DMS53 (cell line): Measurements from ENCODE around the gene IGDCC3.

Experiments
- DNase-seq: peaks from one replicate; lab custom pipeline; 2025; lab: John Stamatoyannopoulos, UW

Gene IGDCC3

GRCh38 chr15:65328506-65329287, 49.1 kb downstream of the IGDCC3 start:
- DNase-seq, result no peak

GRCh38 chr15:65327651-65328393, 50.0 kb downstream of the IGDCC3 start:
- DNase-seq, result no peak

DNA sequence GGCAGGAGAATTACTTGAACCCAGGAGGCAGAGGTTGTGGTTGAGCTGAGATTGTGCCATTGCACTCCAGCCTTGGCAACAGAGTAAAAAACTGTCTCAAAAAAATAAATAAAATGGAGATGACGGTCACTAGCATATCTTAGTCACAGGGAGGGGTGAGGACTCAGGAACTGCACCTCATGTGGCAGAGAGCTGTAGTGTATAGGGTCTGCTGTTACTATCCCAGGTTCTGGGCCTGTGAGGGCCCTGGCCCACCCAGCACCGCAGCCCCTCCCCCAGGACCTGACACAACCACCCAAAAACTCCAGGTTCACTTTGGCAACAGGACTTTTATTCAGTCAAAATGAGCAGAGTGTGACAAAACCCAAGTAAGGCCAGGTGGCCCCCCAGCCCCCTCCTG, 51.0 kb downstream of the IGDCC3 start:
- no peak for DNase-seq

DNA sequence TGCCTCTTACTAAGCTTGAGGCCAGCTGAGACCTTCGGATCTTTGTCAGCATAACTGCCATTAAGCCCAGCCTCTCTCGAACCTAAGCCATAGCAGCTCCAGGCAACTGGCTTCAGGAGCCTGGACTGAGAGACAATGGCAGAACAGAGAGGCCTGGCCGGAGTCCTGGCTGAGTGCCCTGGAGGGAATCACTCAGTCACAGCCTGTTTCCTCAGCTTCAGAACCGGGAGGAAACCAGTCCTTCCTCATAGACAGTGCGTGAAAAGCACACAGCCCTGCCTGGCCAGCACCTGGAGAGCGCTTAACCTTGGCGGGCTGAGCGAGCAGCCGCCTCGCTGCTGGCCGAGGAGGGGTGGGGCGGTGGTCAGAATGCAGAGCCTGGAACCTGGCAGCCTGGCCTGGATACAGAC, 51.7 kb downstream of the IGDCC3 start:
- DNase-seq, result peak; percentile 42

GRCh38 chr15:65323071-65323511, 54.7 kb downstream of the IGDCC3 start:
- DNase-seq, result no peak

DNA sequence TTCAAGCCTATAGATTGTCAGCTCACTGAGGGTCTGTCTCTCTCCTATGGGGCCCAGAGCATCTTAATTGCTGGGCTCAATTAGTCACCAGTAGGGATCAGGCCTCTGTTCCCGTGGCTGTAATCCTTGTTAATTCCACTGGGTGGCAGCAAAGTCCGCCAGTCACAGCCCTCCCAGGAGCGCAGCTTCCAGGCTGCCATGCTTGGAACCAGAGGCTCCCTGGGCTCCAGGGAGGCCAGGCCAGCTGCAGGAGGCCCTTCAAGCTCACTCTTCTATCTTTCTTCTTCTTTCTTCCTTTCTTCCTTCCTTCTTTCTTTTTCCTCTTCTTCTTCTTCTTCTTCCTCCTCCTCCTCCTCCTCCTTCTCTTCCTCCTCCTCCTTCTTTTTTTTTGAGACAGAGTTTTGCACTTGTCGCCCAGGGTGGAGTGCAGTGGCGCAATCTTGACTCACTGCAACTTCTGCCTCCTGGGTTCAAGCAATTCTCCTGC, 58.9 kb downstream of the IGDCC3 start:
- peak; percentile 84 for DNase-seq

GRCh38 chr15:65312400-65312916, 65.3 kb downstream of the IGDCC3 start:
- DNase-seq, result no peak

DNA sequence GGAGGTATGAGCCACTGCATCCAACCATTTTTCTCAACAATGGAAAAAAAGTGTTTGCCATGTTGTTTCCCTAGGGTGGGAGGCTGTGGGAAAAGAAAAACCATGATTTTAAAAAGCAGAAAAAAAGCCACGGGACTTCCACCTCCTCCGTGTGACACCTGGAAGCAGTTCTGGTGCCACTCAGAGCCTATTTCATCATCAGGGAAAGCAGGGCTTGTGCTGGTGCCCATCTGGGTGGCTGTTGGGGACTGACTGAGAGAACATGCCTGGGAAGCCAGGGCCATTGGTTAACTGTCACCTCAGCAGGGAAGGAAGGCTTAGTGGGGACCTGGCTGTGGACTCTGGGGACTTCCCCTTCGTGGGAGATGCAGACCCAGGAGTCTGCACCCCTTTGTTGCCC, 66.0 kb downstream of the IGDCC3 start:
- no peak for DNase-seq

GRCh38 chr15:65310431-65311137, 67.2 kb downstream of the IGDCC3 start:
- DNase-seq, result no peak

GRCh38 chr15:65309882-65310418, 67.9 kb downstream of the IGDCC3 start:
- no peak for DNase-seq

- DNase-seq, result no peak
Measured at GRCh38 chr15:65307978-65308377, 69.8 kb downstream of the IGDCC3 start.

DNA sequence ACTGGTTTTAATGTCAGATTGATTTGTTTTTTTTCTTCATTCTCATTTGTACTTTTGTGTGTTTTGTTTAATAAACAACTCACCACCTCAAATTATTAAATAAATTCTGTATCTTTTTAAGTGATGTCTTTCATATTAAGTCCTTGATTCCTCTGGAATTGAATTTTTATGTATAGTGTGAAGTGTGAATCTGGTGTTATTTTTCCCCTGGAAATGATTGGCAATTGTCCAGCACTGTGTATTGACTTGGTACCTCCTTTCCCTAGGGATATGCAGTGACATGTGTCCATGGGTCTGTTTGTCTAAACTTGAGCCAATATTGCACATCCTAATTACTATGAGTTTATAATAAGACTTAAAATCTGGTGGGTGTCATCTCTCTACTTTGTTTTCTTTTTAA, 71.3 kb downstream of the IGDCC3 start:
- no peak for DNase-seq

DNA sequence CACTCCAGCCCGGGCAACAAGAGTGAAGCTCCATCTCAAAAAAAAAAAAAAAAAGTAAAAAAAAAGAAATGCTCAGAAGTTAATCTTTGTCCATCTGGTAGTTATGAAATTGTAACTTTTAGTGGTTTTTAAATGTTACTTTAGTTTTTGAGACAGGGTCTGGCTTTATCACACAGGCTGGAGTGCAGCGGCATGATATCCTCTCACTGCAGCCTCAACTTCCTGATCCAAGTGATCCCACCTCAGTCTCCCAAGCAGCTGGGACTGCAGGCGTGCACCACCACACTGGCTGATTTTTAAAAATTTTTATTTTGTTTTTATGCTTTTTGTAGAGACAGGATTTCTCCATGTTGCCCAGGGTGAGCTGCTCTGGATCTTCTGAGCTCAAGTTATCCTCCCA, 72.0 kb downstream of the IGDCC3 start:
- DNase-seq, result no peak

DNA sequence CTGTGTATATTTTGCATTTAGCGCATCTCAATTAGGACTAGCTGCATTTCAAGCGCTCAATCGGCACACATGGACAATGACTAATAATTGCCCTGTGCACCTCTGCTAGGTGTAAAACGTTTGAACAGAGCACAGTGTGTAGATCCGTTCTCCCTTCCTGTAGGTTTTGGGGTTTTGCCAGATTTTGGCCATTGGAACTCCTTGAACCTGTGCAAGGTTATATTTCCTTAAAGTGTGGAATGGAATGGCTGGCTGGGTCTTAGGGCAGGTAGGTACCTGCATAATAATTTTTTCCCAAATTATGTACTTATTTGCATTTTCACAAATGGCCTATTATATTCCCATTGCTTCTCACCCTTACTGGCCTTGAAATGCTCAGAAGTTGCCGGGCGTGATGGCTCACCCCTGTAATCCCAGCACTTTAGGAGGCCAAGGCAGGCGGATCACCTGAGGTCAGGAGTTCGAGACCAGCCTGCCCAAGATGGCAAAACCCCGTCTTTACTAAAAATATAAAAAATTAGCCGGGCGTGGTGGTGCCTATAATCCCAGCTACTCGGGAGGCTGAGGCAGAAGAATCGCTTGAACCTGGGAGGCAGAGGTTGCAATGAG, 72.5 kb downstream of the IGDCC3 start:
- DNase-seq, result no peak

DNA sequence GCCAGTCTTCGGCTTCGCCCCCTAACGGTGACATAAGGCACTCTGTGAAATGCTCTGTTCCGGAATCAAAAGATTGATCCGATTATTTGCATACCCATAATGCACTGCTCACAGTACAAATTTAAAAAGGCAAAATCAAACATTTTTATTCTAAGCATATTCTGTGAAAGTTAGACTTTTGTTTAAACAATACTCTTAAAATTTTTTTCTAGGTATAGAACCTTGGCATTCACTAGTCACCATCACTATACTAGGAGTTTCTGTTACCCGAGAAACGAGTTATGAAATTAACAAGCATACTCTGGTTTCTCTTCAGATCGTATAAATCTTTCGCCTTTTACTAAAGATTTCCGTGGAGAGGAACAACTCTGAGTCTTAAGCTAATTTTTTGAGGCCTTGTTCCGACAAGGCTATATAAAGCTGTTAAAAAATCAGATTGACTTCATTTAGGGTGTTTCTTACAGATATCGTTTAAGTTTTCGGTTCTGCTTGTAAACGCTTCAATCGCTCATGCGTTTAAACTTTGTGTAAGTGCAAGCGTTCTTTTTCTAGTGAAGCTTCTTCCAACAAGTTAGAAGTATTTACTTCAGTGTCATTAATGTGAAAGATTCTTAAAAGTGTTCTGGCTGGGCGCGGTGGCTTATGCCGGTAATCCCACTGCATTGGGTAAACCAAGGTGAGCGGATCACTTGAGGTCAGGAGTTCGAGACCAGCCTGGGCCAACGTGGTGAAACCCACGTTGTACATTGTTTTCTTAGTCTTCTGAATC, 73.2 kb downstream of the IGDCC3 start, which contains the start of gene RNU5B-1:
Gene RNU5B-1 (plus strand): TSS at position 297 of the 769 bp plus-strand sequence.
- DNase-seq, result peak; percentile 94

GRCh38 chr15:65303687-65304380, 74.0 kb downstream of the IGDCC3 start:
- peak; percentile 77 for DNase-seq

- DNase-seq, result no peak
Measured at GRCh38 chr15:65302061-65302460, 75.7 kb downstream of the IGDCC3 start.

DNA sequence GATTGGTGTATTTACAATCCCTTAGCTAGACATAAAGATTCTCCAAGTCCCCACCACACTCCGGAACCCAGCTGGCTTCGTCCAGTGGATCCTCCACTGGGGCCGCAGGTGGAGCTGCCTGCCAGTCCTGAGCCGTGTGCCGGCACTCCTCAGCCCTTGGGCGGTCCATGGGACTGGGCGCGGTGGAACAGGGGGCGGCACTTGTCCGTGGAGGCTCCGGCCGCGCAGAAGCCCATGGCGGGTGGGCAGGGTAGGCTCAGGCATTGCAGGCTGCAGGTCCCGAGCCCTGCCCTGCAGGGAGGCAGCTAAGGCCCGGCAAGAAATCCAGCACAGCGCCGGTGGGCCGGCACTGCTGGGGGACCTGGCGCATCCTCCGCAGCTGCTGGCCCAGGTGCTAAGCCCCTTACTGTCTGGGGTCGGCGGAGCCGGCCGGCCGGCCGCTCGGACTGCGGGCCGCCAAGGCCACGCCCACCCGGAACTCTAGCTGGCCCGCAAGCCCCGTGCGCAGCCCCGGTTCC, 76.8 kb downstream of the IGDCC3 start:
- no peak for DNase-seq

- no peak for DNase-seq
Measured at GRCh38 chr15:65298731-65299130, 79.1 kb downstream of the IGDCC3 start.
